GM12872 (cell line): ENCODE results near the gene RFTN1.

Source experiments
- TF ChIP-seq, protein P1 (sequence below): IDR thresholded peaks from 3 replicates; pipeline ENCODE4 v1.5.1; 2011; ENCODE audit warnings: low read depth, mild to moderate bottlenecking, low read length, moderate library complexity; ENCODE audit not compliant: insufficient read depth

Gene RFTN1

DNA sequence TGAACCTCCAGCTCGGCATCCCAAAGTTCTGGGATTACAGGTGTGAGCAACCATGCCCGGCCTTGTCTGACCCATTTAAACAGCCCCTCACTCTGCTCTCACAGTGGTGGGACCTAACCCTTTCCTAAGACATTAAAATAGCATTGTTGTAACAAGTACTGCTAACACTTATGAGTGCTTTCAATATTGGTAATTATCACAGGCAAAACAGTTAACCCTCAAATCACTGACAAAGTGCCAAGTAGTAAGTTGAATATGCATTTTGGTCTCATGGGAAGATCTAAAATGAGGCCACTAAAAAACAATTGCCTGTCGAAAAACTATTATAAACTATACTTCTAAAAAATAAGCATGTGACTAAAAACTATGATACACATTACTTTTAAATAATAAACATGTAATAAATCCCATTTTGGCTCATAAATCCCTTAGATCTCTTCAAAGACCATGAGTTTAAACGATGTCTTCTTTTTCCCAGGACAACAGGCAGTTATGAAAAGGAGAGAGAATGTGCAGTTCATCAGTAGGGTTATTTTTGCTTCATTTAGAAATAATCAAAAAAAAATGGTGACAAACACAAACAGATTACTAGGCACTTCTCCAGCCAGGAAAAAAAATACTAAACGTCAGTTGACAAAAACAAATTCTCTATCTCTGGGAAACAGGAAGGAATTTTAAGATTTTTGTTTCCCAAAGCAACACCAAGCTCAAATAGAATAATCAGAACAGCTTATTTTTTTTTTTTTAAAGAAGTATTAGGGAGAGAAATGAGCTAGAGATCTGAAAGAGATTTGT lies 95.4 kb downstream of the RFTN1 start:
- TF ChIP-seq, protein P1, sequence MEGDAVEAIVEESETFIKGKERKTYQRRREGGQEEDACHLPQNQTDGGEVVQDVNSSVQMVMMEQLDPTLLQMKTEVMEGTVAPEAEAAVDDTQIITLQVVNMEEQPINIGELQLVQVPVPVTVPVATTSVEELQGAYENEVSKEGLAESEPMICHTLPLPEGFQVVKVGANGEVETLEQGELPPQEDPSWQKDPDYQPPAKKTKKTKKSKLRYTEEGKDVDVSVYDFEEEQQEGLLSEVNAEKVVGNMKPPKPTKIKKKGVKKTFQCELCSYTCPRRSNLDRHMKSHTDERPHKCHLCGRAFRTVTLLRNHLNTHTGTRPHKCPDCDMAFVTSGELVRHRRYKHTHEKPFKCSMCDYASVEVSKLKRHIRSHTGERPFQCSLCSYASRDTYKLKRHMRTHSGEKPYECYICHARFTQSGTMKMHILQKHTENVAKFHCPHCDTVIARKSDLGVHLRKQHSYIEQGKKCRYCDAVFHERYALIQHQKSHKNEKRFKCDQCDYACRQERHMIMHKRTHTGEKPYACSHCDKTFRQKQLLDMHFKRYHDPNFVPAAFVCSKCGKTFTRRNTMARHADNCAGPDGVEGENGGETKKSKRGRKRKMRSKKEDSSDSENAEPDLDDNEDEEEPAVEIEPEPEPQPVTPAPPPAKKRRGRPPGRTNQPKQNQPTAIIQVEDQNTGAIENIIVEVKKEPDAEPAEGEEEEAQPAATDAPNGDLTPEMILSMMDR = no peak

- TF ChIP-seq, protein P1 = no peak
Measured at GRCh38 chr3:16415911-16416476, 97.5 kb downstream of the RFTN1 start.

GRCh38 chr3:16413321-16413720 lies 100.2 kb downstream of the RFTN1 start:
- TF ChIP-seq, protein P1 = no peak

GRCh38 chr3:16412192-16412800 lies 101.2 kb downstream of the RFTN1 start:
- TF ChIP-seq, protein P1 = no peak

DNA sequence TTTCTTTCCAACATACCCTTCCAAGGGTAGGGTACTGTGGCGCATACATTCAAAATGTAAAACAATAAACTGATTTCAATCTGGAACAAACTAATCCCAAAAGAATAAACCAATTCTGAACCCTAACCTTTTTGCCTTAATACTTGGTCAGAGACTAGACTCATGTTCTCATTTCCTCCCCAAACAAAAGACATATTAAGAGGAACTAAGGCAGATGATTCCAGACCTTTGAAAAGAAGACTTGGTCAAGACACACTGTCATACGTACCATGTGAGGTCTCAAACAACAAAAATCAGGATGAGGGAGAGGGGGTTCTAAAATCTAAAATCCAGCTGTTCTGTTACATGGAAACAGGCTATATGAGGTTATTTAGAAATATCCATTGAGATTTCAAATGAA lies 102.1 kb downstream of the RFTN1 start:
- TF ChIP-seq, protein P1 = no peak

- TF ChIP-seq, protein P1 = no peak
Measured at GRCh38 chr3:16410659-16411058, 102.8 kb downstream of the RFTN1 start.

DNA sequence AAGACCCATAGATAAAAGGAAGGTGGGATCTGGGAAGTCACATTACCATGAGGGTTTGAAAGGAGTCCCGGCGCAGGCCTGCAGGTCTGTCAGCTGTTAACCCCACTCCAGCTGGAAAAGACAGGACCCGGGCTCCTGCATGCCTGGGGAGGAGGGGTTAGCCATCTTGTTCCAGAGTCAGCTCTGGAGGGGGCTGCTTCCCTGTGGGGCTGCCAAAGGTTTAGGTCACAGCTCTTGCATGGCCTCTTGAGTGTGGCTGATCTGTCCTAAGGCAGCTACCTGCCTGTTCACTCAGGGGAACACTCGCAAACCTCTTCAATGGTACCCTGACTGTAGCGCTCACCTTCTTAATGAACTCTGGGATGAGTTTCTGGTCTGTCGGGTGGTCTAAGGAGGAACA lies 104.5 kb downstream of the RFTN1 start:
- TF ChIP-seq, protein P1 = no peak
